Vagina (tissue), 2 donors: Measurements from ENCODE around the gene RPUSD1.

Source experiments
- POLR2A ChIP-seq, 2 donors: fragments of 450-650 bp; IDR thresholded peaks; one replicate each; pipeline ENCODE4 v1.6.1; 2017; ENCODE audit warnings: antibody characterized with exemption in 2 of 2, mild to moderate bottlenecking in 2 of 2, moderate library complexity in 2 of 2
- POLR2AphosphoS5 ChIP-seq, 2 donors: sonication (generic); formaldehyde crosslinking; IDR thresholded peaks; one replicate each; pipeline ENCODE4 v1.9.0; 2017; ENCODE audit warnings: antibody characterized with exemption in 2 of 2, mild to moderate bottlenecking in 2 of 2, low read depth in 1 of 2; ENCODE audit not compliant: insufficient read depth in 1 of 2
- TF ChIP-seq, protein P1 (sequence below), 3 experiments: fragments of 450-650 bp in 2 of 3; fragments of 200-600 bp in 1 of 3; sonication (generic) in 1 of 3; IDR thresholded peaks; one replicate each; pipeline ENCODE4 v1.5.1; 2017 to 2019; ENCODE audit warnings: antibody characterized with exemption in 3 of 3, mild to moderate bottlenecking in 2 of 3, moderate library complexity in 2 of 3

DNA sequence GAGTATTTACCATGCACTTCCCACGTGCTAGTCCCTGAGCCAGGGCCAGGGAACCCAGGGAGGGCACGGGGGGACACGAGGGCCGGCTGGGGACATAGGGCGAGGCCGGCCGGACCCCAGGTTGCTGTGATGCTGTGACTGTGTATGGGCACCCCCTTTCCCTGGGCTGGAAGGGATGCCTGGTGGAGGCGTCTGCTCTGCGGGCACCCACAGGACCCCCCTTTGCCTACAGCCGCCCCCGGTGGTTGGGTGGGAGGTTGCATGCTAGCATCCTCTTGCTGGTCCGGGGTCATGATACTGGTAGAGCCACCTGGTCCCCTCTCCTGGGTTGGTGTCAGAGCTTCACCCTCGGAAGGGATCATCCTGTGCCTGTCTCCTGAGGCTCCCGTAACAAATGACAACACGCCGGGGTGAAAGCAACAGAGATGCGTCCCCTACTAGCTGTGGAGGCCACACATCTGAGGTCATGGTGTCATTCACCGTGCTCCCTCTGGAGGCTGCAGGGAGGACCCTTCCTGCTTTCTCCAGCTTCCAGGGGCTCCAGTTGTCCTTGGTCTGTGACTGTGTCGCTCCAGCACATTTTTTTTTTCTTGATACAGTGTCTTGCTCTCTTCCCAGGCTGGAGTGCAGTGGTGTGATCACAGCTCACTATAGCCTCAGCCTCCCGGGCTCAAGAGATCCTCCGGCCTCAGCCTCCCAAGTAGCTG, 44.2 kb downstream of the RPUSD1 start:
- TF ChIP-seq POLR2AphosphoS5 (IDR thresholded peaks at IDR 0.05; ENCODE audit: insufficient read depth in 1 of 2, low read depth in 1 of 2) (no peak), POLR2A (IDR thresholded peaks at IDR 0.05) (no peak)
- TF ChIP-seq, protein P1, sequence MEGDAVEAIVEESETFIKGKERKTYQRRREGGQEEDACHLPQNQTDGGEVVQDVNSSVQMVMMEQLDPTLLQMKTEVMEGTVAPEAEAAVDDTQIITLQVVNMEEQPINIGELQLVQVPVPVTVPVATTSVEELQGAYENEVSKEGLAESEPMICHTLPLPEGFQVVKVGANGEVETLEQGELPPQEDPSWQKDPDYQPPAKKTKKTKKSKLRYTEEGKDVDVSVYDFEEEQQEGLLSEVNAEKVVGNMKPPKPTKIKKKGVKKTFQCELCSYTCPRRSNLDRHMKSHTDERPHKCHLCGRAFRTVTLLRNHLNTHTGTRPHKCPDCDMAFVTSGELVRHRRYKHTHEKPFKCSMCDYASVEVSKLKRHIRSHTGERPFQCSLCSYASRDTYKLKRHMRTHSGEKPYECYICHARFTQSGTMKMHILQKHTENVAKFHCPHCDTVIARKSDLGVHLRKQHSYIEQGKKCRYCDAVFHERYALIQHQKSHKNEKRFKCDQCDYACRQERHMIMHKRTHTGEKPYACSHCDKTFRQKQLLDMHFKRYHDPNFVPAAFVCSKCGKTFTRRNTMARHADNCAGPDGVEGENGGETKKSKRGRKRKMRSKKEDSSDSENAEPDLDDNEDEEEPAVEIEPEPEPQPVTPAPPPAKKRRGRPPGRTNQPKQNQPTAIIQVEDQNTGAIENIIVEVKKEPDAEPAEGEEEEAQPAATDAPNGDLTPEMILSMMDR (IDR thresholded peaks at IDR 0.05): no peak
